Hepatocyte (in vitro differentiated cells): ENCODE results near the gene TNNI3K.

Experiments used
- EZH2phosphoT487 ChIP-seq: fragments of 200-600 bp; sonication (generic); IDR thresholded peaks from one replicate; pipeline ENCODE4 v1.6.1; 2018; ENCODE audit warnings: antibody characterized with exemption, mild to moderate bottlenecking, low read depth, moderate library complexity; ENCODE audit not compliant: unreplicated experiment, severe bottlenecking
- TF ChIP-seq, protein P1 (sequence below): fragments of 200-600 bp; sonication (generic); IDR thresholded peaks from 2 replicates; pipeline ENCODE4 v1.5.1; 2016; ENCODE audit warnings: antibody characterized with exemption, mild to moderate bottlenecking; ENCODE audit not compliant: poor library complexity

DNA sequence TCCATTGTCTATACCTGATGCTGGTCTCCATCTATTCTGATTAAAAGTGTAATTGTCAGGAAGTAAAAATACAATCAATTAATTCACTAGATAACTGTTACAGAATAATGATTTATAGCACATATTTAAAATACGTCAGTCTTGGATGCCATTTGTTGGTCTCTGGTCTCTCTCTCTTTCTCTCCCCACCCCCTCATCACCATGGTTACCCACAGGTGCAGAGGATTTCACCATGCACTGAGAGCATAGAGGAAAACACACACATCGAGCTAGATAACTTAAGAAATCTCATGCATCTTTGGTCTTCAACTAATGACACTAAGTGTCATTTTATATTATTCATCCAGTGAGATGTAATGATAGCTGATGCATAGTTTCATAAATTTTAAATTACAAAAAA is 243.8 kb downstream of the TNNI3K start:
- TF ChIP-seq, protein P1, sequence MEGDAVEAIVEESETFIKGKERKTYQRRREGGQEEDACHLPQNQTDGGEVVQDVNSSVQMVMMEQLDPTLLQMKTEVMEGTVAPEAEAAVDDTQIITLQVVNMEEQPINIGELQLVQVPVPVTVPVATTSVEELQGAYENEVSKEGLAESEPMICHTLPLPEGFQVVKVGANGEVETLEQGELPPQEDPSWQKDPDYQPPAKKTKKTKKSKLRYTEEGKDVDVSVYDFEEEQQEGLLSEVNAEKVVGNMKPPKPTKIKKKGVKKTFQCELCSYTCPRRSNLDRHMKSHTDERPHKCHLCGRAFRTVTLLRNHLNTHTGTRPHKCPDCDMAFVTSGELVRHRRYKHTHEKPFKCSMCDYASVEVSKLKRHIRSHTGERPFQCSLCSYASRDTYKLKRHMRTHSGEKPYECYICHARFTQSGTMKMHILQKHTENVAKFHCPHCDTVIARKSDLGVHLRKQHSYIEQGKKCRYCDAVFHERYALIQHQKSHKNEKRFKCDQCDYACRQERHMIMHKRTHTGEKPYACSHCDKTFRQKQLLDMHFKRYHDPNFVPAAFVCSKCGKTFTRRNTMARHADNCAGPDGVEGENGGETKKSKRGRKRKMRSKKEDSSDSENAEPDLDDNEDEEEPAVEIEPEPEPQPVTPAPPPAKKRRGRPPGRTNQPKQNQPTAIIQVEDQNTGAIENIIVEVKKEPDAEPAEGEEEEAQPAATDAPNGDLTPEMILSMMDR: no peak
- no peak for TF ChIP-seq EZH2phosphoT487
